HepG2 (cell line): Measurements from ENCODE around the gene TRMT2A. TPM values are rescaled to one million over a fixed set of nuclear protein-coding genes. Genes with fewer than 3 reads are reported as not detected.

ENCODE experiments used
- DMAP1 ChIP-seq: IDR thresholded peaks from 2 replicates; pipeline ENCODE4 v1.6.1; 2016
- ELF1 ChIP-seq: sonication (generic); formaldehyde crosslinking; IDR thresholded peaks from 2 replicates; pipeline ENCODE4 v1.4.0; 2020; ENCODE audit warnings: missing genetic modification reagents
- ELF4 ChIP-seq: sonication (generic); formaldehyde crosslinking; IDR thresholded peaks from 2 replicates; pipeline ENCODE4 v1.5.0; 2020; ENCODE audit warnings: missing genetic modification reagents, mild to moderate bottlenecking, moderate library complexity, borderline replicate concordance
- HDAC6 ChIP-seq: fragments of 200-600 bp; sonication (generic); IDR thresholded peaks from 2 replicates; pipeline ENCODE4 v1.7.0; 2017; ENCODE audit warnings: mild to moderate bottlenecking, antibody characterized with exemption, low read length, low read depth
- HNRNPL ChIP-seq: fragments of 200-400 bp; formaldehyde crosslinking; IDR thresholded peaks from 2 replicates; pipeline ENCODE4 v1.6.1; 2017; ENCODE audit warnings: mild to moderate bottlenecking, low read depth, low read length
- IKZF4 ChIP-seq: sonication (generic); formaldehyde crosslinking; IDR thresholded peaks from 2 replicates; pipeline ENCODE4 v1.5.1; 2020; ENCODE audit warnings: borderline replicate concordance, mild to moderate bottlenecking, low read depth, missing genetic modification reagents; ENCODE audit errors: not compliant biosample characterization
- MAZ ChIP-seq, 2 experiments: sonication (generic) in 1 of 2; formaldehyde crosslinking in 1 of 2; IDR thresholded peaks; 2 replicates each; pipeline versions ENCODE4 v1.5.0 to v1.6.1; 2012 to 2020; ENCODE audit warnings: low read depth in 2 of 2, mild to moderate bottlenecking in 2 of 2, borderline replicate concordance in 1 of 2, improper control_type of control experiment in 1 of 2, low read length in 1 of 2, missing genetic modification reagents in 1 of 2, moderate library complexity in 1 of 2
- NR2C2 ChIP-seq: sonication (generic); formaldehyde crosslinking; IDR thresholded peaks from 2 replicates; pipeline ENCODE4 v1.4.0; 2020; ENCODE audit warnings: missing genetic modification reagents, mild to moderate bottlenecking, moderate library complexity, borderline replicate concordance
- PHF8 ChIP-seq: sonication (generic); formaldehyde crosslinking; IDR thresholded peaks from 2 replicates; pipeline ENCODE4 v1.5.0; 2020; ENCODE audit warnings: missing genetic modification reagents
- RBM39 ChIP-seq: fragments of 200-400 bp; formaldehyde crosslinking; IDR thresholded peaks from one replicate; pipeline ENCODE4 v1.6.1; 2018; ENCODE audit warnings: antibody characterized with exemption, mild to moderate bottlenecking, low read depth, low read length; ENCODE audit not compliant: poor library complexity, severe bottlenecking
- SNAI1 ChIP-seq: sonication (generic); formaldehyde crosslinking; IDR thresholded peaks from 2 replicates; pipeline ENCODE4 v1.5.0; 2020; ENCODE audit warnings: mild to moderate bottlenecking, missing genetic modification reagents, borderline replicate concordance
- ZNF546 ChIP-seq: sonication (generic); formaldehyde crosslinking; conservative IDR thresholded peaks from 2 replicates; pipeline ENCODE4 v1.8.1; 2023; ENCODE audit warnings: mild to moderate bottlenecking, missing genetic modification reagents
- ZNF724P ChIP-seq: sonication (generic); formaldehyde crosslinking; IDR thresholded peaks from 2 replicates; pipeline ENCODE4 v1.8.0; 2022; ENCODE audit warnings: missing genetic modification reagents, borderline replicate concordance
- polyA plus RNA-seq, 8 experiments: library from polyadenylated mRNA; depleted of rRNA in 3 of 8; stranded (reverse) in 7 of 8; unstranded in 1 of 8; fragments of >200 nt; fragmentation: Illumina TruSeq in 4 of 8; extraction: Trizol in 4 of 8; gene quantifications; 2 replicates each; pipeline versions ENCODE4 v1.2.1 to v1.2.3, GENCODE V29; 2011 to 2016; ENCODE audit warnings: low read depth in 4 of 8, missing spikeins in 1 of 8, mixed read lengths in 1 of 8; ENCODE audit not compliant: insufficient read depth in 1 of 8
- total RNA-seq, 5 experiments: library from RNA; depleted of rRNA; stranded (reverse); fragments of >200 nt; fragmentation: Illumina TruSeq; extraction: Trizol; gene quantifications; 2 replicates each; pipeline ENCODE4 v1.2.3, GENCODE V29; 2016; ENCODE audit warnings: low read depth in 1 of 5
- TF ChIP-seq, protein P1 (sequence below): sonication (generic); formaldehyde crosslinking; IDR thresholded peaks from 2 replicates; pipeline ENCODE4 v1.5.1; 2020; ENCODE audit warnings: mild to moderate bottlenecking, missing genetic modification reagents
- TF ChIP-seq, protein P2 (sequence below): sonication (generic); formaldehyde crosslinking; IDR thresholded peaks from 2 replicates; pipeline ENCODE4 v1.5.1; 2020; ENCODE audit warnings: mild to moderate bottlenecking, missing genetic modification reagents, moderate library complexity
- TF ChIP-seq, protein P3 (sequence below): sonication (generic); formaldehyde crosslinking; IDR thresholded peaks from 2 replicates; pipeline ENCODE4 v1.9.0; 2021; ENCODE audit warnings: missing genetic modification reagents, mild to moderate bottlenecking, borderline replicate concordance
- TF ChIP-seq, protein P4 (sequence below): sonication (generic); formaldehyde crosslinking; IDR thresholded peaks from 2 replicates; pipeline ENCODE4 v1.4.0; 2020; ENCODE audit warnings: missing genetic modification reagents

The TRMT2A gene
- total and polyA plus RNA-seq, 2 of the 13 experiments (the other 11 are each of a cell fraction or from before 2014, with no cell fraction given) = 24.0 to 30.3 TPM

DNA sequence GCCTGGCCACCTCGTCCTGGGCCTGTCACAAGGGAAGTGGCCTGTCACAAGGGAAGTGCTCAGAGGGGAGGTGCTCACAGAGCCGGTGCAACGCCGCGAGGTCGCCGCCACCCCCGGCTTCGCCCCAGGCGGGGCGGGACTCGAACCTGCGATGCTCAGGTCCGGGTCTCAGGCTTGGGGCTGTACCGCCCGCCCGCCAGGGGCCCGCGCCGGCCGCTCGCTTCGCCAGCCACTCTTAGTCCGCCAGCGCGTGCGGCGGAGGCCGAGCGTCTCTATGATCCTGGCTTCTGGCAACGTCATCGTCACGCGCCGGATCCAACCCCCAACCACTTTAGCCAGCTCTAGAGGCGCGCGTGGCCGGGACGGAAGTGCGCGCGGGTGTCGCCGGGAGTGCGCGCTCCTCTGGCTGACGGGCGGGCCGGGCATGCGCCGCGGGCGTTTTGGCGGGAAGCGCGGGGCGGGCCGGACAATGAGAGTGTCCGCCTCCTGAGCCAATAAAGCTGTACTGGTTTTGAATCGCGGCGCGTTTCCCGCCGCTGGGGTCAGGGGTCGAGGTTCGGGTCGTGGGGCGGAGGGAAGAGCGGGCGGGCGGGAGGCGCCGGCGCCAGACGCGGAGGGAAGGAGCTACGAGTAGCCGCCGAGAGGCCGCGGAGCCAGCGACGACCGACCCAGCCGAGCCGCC lies at the start of gene TRMT2A (continued):
- TF ChIP-seq SNAI1 (CRISPR knock-in tag) (no peak), NR2C2 (CRISPR knock-in tag) (peak; percentile 99), ZNF724P (CRISPR knock-in tag) (0 out of 2 replicates have a peak, but pooled peaks have one; percentile 58), DMAP1 (CRISPR knock-in tag) (peak; percentile 76), MAZ (IDR thresholded peaks at IDR 0.05; ENCODE audit: borderline replicate concordance, low read depth, low read length) (peak; percentile 96), MAZ (CRISPR knock-in tag; IDR thresholded peaks at IDR 0.05; ENCODE audit: low read depth) (peak; percentile 97), ZNF546 (CRISPR knock-in tag) (peak; percentile 62), ELF4 (CRISPR knock-in tag) (peak; percentile 73; the same call in 1 of the 2 replicates), RBM39 (no peak), IKZF4 (CRISPR knock-in tag) (no peak), ELF1 (peak; percentile 81), HDAC6 (no peak), HNRNPL (no peak), PHF8 (CRISPR knock-in tag) (peak; percentile 45; the same call in 1 of the 2 replicates)
- TF ChIP-seq, protein P1, sequence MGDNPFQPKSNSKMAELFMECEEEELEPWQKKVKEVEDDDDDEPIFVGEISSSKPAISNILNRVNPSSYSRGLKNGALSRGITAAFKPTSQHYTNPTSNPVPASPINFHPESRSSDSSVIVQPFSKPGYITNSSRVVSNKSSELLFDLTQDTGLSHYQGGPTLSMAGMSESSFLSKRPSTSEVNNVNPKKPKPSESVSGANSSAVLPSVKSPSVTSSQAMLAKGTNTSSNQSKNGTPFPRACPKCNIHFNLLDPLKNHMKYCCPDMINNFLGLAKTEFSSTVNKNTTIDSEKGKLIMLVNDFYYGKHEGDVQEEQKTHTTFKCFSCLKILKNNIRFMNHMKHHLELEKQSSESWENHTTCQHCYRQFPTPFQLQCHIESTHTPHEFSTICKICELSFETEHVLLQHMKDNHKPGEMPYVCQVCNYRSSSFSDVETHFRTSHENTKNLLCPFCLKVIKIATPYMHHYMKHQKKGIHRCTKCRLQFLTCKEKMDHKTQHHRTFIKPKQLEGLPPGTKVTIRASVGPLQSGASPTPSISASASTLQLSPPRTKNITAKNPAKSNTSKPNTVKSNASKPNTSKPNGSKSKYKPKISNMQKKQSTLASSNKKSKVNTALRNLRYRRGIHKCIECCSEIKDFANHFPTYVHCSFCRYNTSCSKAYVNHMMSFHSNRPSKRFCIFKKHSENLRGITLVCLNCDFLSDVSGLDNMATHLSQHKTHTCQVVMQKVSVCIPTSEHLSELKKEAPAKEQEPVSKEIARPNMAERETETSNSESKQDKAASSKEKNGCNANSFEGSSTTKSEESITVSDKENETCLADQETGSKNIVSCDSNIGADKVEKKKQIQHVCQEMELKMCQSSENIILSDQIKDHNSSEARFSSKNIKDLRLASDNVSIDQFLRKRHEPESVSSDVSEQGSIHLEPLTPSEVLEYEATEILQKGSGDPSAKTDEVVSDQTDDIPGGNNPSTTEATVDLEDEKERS (CRISPR knock-in tag) = no peak
- TF ChIP-seq, protein P2, sequence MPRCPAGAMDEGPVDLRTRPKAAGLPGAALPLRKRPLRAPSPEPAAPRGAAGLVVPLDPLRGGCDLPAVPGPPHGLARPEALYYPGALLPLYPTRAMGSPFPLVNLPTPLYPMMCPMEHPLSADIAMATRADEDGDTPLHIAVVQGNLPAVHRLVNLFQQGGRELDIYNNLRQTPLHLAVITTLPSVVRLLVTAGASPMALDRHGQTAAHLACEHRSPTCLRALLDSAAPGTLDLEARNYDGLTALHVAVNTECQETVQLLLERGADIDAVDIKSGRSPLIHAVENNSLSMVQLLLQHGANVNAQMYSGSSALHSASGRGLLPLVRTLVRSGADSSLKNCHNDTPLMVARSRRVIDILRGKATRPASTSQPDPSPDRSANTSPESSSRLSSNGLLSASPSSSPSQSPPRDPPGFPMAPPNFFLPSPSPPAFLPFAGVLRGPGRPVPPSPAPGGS = no peak
- TF ChIP-seq, protein P3, sequence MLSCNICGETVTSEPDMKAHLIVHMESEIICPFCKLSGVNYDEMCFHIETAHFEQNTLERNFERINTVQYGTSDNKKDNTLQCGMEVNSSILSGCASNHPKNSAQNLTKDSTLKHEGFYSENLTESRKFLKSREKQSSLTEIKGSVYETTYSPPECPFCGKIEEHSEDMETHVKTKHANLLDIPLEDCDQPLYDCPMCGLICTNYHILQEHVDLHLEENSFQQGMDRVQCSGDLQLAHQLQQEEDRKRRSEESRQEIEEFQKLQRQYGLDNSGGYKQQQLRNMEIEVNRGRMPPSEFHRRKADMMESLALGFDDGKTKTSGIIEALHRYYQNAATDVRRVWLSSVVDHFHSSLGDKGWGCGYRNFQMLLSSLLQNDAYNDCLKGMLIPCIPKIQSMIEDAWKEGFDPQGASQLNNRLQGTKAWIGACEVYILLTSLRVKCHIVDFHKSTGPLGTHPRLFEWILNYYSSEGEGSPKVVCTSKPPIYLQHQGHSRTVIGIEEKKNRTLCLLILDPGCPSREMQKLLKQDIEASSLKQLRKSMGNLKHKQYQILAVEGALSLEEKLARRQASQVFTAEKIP (CRISPR knock-in tag) = no peak
- TF ChIP-seq, protein P4, sequence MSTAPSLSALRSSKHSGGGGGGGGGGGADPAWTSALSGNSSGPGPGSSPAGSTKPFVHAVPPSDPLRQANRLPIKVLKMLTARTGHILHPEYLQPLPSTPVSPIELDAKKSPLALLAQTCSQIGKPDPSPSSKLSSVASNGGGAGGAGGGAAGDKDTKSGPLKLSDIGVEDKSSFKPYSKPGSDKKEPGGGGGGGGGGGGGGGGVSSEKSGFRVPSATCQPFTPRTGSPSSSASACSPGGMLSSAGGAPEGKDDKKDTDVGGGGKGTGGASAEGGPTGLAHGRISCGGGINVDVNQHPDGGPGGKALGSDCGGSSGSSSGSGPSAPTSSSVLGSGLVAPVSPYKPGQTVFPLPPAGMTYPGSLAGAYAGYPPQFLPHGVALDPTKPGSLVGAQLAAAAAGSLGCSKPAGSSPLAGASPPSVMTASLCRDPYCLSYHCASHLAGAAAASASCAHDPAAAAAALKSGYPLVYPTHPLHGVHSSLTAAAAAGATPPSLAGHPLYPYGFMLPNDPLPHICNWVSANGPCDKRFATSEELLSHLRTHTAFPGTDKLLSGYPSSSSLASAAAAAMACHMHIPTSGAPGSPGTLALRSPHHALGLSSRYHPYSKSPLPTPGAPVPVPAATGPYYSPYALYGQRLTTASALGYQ (CRISPR knock-in tag) = peak; percentile 67; the same call in 1 of the 2 replicates
